Activated naive CD4-positive, alpha-beta T cell treated with anti-CD3 and anti-CD28 coated beads, Interleukin-2, amount 10 ng/mL, durations not matched to agents 7 days and 5 days (primary cell): ENCODE data around the gene TP53I13.
A peak's percentile ranks its signal among the peaks of the same experiment; 100 is the strongest.

Experiments
- CTCF ChIA-PET: fragments of 350-600 bp; sonication (Branson Sonifier 250); formaldehyde crosslinking; loops from one replicate; lab custom pipeline; 2021; ENCODE audit warnings: antibody characterized with exemption; lab: Charles Lee
- DNase-seq: peaks from one replicate; pipeline ENCODE4 v3.0.0-alpha.2; 2020
- H3K27ac Mint-ChIP-seq: one replicate; pipeline ENCODE4 v1.8.0; 2021; ENCODE audit warnings: mild to moderate bottlenecking, moderate library complexity, mixed read lengths
- H3K27me3 Mint-ChIP-seq: one replicate; pipeline ENCODE4 v1.8.0; 2021; ENCODE audit warnings: mild to moderate bottlenecking, mixed read lengths
- H3K36me3 Mint-ChIP-seq: one replicate; pipeline ENCODE4 v1.8.0; 2021; ENCODE audit warnings: mixed read lengths
- H3K4me1 Mint-ChIP-seq: one replicate; pipeline ENCODE4 v1.8.0; 2021; ENCODE audit warnings: mixed read lengths
- H3K4me3 Mint-ChIP-seq: one replicate; pipeline ENCODE4 v1.8.0; 2021; ENCODE audit warnings: mild to moderate bottlenecking, moderate library complexity, mixed read lengths
- H3K9me3 Mint-ChIP-seq: one replicate; pipeline ENCODE4 v1.8.0; 2021; ENCODE audit warnings: mixed read lengths

TP53I13 gene

DNA sequence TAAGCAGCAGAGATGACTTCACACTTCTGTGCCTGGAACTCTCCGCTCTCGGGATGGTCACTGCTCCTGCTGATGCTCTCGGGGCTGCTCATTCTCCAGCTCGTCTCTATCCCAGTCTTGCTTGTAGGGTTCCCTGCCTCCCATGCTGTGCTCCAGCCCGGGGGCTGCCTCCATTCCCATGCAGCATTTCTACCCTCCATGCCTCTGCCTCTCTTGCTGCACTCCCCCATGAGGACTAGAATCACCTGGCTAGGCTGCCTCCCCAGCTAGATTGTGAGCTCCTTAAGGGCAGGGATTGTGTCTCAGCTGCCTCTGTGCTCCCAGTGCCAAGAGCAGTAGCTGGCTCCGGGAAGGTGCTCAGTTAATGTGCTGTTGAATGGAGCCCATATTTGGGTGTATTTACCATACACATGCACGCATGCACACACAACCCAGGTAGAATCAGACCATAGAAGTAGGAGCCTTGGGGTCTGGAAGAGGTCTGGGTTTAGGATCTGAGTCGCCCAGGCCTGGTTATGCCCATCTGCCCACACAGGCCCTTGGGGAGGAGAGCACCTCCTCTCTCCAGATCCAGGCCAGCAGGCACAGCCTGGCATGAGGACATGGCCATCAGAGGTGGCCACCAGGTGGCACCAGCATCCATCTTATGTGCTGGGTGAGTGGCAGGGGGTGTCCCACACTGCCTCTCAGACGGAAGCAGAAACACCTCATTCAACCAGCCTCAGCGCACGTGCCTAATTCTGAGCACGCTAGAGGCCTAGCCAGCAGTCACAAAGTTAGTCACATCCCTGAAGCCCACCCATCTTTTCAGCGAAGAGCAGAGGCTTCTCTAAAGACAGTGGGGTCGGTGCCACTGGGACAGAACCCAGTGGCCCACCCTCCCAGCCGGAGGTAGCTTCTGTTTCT is 11.6 kb downstream of the TP53I13 start:
- CTCF ChIA-PET, result interaction anchor here (0.6 to 5.0 kb wide), 11 partner anchors 8 to 471 kb away, joined by 3 to 48 read pairs (median 6); partner anchors contain the start of gene ANKRD13B
- Mint-ChIP-seq H3K4me1 (peaks cover 29% of the 10 kb centered on the region), H3K9me3 (no peaks in the 10 kb centered on the region), H3K27ac (peak overlapping the region; percentile 72), H3K27me3 (no peaks in the 10 kb centered on the region), H3K4me3 (no peak overlapping the region), H3K36me3 (peaks cover 50% of the 10 kb centered on the region)
- DNase-seq, result peak; percentile 93

- H3K9me3 Mint-ChIP-seq, result no peaks in the 10 kb centered on the region
- H3K36me3 Mint-ChIP-seq, result peaks cover 44% of the 10 kb centered on the region
- H3K27me3 Mint-ChIP-seq, result no peaks in the 10 kb centered on the region
- no peak for DNase-seq
- H3K4me3 Mint-ChIP-seq, result no peak overlapping the region
- CTCF ChIA-PET, result interaction anchor here (0.6 to 5.0 kb wide), 7 partner anchors 10 to 297 kb away, joined by 3 to 48 read pairs (median 6); partner anchors contain the start of gene ANKRD13B
- H3K4me1 Mint-ChIP-seq, result peaks cover 45% of the 10 kb centered on the region
- no peak overlapping the region for H3K27ac Mint-ChIP-seq
Measured at GRCh38 chr17:29581583-29582253, 13.2 kb downstream of the TP53I13 start.

- CTCF ChIA-PET, result interaction anchor here (0.6 to 5.0 kb wide), 4 partner anchors 10 to 87 kb away, joined by 3 to 48 read pairs (median 8); partner anchors contain the start of gene ANKRD13B
- peaks cover 44% of the 10 kb centered on the region for H3K36me3 Mint-ChIP-seq
- H3K4me3 Mint-ChIP-seq, result no peak overlapping the region
- DNase-seq, result no peak
- H3K27ac Mint-ChIP-seq, result no peak overlapping the region
- H3K4me1 Mint-ChIP-seq, result peaks cover 51% of the 10 kb centered on the region
- H3K27me3 Mint-ChIP-seq, result no peaks in the 10 kb centered on the region
- H3K9me3 Mint-ChIP-seq, result no peaks in the 10 kb centered on the region
Measured at GRCh38 chr17:29582254-29582765, 13.8 kb downstream of the TP53I13 start.

DNA sequence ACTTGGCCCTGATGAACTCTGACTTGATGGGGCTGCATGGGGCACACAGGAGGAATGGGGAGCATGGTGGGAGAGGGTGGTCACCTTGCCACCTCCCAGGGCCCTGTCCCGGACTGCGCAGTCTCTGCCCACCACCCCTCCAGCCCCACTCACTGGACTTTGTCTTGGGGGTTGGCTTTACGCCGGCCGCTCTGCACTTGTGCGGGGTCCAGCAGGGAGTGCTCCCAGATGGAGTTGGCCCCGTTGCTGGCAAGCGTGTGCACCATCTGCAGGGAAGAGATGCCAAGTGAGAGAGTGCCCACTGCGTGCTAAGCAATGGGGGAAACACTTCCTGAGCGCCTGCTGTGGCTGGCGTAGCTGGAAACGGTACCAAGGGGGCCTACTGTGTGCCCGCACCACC is 14.3 kb downstream of the TP53I13 start:
- H3K4me1 Mint-ChIP-seq, result peaks cover 55% of the 10 kb centered on the region
- CTCF ChIA-PET, result interaction anchor here (1.1 to 5.0 kb wide), 4 partner anchors 10 to 35 kb away, joined by 3 to 48 read pairs (median 9); partner anchors contain the start of genes ABHD15, ANKRD13B and TP53I13

GRCh38 chr17:29583324-29584248 is 15.1 kb downstream of the TP53I13 start:
- no peak for DNase-seq
- no peaks in the 10 kb centered on the region for H3K27me3 Mint-ChIP-seq
- CTCF ChIA-PET, result interaction anchor here (1.1 to 3.3 kb wide), 6 partner anchors 8 to 34 kb away, joined by 3 to 14 read pairs (median 5); partner anchors contain the start of genes ABHD15 and TP53I13
- no peaks in the 10 kb centered on the region for H3K9me3 Mint-ChIP-seq
- no peak overlapping the region for H3K4me3 Mint-ChIP-seq
- peaks cover 60% of the 10 kb centered on the region for H3K4me1 Mint-ChIP-seq
- H3K36me3 Mint-ChIP-seq, result peaks cover 36% of the 10 kb centered on the region
- H3K27ac Mint-ChIP-seq, result peak overlapping the region; percentile 84

More for the DNA sequence above, 14.3 kb downstream of the TP53I13 start:
- H3K36me3 Mint-ChIP-seq, result peaks cover 41% of the 10 kb centered on the region
- no peaks in the 10 kb centered on the region for H3K9me3 Mint-ChIP-seq
- DNase-seq, result no peak
- H3K27me3 Mint-ChIP-seq, result no peaks in the 10 kb centered on the region
- H3K4me3 Mint-ChIP-seq, result no peak overlapping the region
- H3K27ac Mint-ChIP-seq, result peak overlapping the region; percentile 19

DNA sequence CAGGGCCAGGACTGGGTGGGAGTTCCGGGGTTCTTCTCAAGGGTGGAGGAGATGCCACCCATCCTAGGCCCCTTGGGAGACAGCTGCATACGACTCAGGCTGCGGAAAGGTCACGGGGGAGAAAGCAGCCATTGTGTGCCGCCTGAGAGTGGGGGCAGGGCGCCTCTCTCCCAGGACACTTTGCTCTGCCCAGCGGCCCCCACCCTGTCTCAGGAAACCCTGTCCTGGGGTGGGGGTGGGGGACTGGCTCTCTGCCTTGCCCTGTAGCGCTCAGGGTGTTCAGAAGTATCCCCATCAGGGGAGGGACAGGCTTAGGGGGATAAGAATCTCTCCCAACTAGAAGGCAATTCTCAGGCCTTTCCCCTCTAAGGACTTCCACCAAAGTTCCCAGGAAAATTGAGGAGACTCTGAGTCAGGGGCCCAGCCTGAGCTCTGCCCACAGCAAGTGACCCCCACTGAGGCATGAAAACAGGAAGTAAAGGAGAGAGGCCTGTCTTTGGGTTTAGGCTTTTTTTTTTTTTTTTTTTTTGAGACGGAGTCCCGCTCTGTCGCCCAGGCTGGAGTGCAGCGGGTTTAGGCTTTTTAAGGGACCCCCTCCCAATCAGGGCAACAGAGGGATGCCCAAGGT is 16.1 kb downstream of the TP53I13 start:
- Mint-ChIP-seq H3K4me1 (peaks cover 60% of the 10 kb centered on the region), H3K27ac (peak overlapping the region; percentile 84), H3K36me3 (peaks cover 30% of the 10 kb centered on the region), H3K27me3 (no peaks in the 10 kb centered on the region), H3K4me3 (peak overlapping the region; percentile 60), H3K9me3 (no peaks in the 10 kb centered on the region)
- CTCF ChIA-PET, result interaction anchor here (1.3 to 2.5 kb wide), 3 partner anchors 8 to 33 kb away, joined by 4 to 14 read pairs (median 5); no protein-coding TSS in a partner anchor
- DNase-seq, result no peak

GRCh38 chr17:29585080-29585751 is 16.7 kb downstream of the TP53I13 start:
- Mint-ChIP-seq H3K27me3 (no peaks in the 10 kb centered on the region), H3K9me3 (no peaks in the 10 kb centered on the region), H3K4me1 (peaks cover 60% of the 10 kb centered on the region), H3K27ac (peak overlapping the region; percentile 84), H3K36me3 (peaks cover 25% of the 10 kb centered on the region), H3K4me3 (peak overlapping the region; percentile 60)
- CTCF ChIA-PET, result interaction anchor here (1.7 to 2.5 kb wide), 3 partner anchors 9 to 32 kb away, joined by 5 to 14 read pairs (median 7); no protein-coding TSS in a partner anchor
- DNase-seq, result peak; percentile 57

DNA sequence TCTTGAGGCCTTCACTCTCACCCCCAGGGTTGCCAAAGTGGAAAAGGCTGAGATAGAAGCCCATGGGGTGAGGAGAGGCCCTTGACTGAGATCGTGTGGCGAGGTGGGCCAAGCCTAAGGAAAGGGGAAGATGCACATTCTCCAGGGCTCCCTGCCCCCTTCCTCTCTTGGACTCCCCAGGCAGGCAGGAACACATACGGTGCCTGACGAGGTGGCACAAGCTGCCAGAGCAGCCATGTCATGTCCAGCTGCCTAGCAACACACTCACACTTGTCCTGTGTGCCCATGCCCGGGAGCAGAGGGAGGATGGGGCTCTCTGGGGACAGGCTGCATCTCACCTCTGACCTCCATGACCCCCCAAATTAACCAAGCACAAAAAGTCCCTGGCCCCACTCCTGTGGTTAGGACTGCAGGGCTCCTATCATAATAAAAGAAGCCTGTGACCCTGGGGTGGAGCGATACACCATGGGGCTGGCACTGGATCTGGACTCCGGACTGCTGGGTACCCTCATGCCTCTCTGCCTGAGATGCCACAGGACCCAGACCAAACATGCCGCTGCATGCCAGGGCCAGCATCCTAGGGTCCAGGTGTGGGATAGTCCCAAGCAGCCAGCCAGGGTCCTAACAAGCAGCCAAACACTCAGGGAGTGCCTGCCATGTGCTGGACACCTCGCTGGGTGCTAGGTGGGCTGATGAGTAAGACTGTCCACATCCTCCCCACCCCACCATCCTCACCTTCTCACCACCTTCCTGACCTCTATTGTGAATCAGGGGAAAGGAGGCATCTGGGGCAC is 18.4 kb downstream of the TP53I13 start:
- Mint-ChIP-seq H3K27me3 (no peaks in the 10 kb centered on the region), H3K4me3 (peak overlapping the region; percentile 93), H3K36me3 (peaks cover 21% of the 10 kb centered on the region), H3K4me1 (peaks cover 72% of the 10 kb centered on the region), H3K27ac (peak overlapping the region; percentile 11), H3K9me3 (no peaks in the 10 kb centered on the region)
- CTCF ChIA-PET, result interaction anchor here (0.8 to 1.9 kb wide), 6 partner anchors 7 to 217 kb away, joined by 3 to 7 read pairs (median 4); no protein-coding TSS in a partner anchor
- no peak for DNase-seq

GRCh38 chr17:29587591-29587990 is 19.1 kb downstream of the TP53I13 start:
- peak overlapping the region; percentile 93 for H3K4me3 Mint-ChIP-seq
- CTCF ChIA-PET, result interaction anchor here (0.8 to 1.8 kb wide), 8 partner anchors 8 to 434 kb away, joined by 3 to 7 read pairs (median 4); no protein-coding TSS in a partner anchor
- H3K9me3 Mint-ChIP-seq, result no peaks in the 10 kb centered on the region
- peaks cover 77% of the 10 kb centered on the region for H3K4me1 Mint-ChIP-seq
- DNase-seq, result no peak
- peak overlapping the region; percentile 85 for H3K27ac Mint-ChIP-seq
- H3K36me3 Mint-ChIP-seq, result peaks cover 13% of the 10 kb centered on the region
- no peaks in the 10 kb centered on the region for H3K27me3 Mint-ChIP-seq

GRCh38 chr17:29588017-29588561 is 19.6 kb downstream of the TP53I13 start:
- CTCF ChIA-PET, result interaction anchor here (0.8 to 1.8 kb wide), 8 partner anchors 9 to 433 kb away, joined by 3 to 9 read pairs (median 4); no protein-coding TSS in a partner anchor
- H3K27me3 Mint-ChIP-seq, result no peaks in the 10 kb centered on the region

More at GRCh38 chr17:29588017-29588561, 19.6 kb downstream of the TP53I13 start:
- peaks cover 81% of the 10 kb centered on the region for H3K4me1 Mint-ChIP-seq
- H3K36me3 Mint-ChIP-seq, result peaks cover 9% of the 10 kb centered on the region
- no peaks in the 10 kb centered on the region for H3K9me3 Mint-ChIP-seq
- H3K4me3 Mint-ChIP-seq, result peak overlapping the region; percentile 93
- DNase-seq, result no peak
- H3K27ac Mint-ChIP-seq, result peak overlapping the region; percentile 85
